ENCODE measurements around the gene SH3PXD2A.

GRCh38 chr10:103861505-103861904 lies 6.1 kb upstream of the SH3PXD2A start:
- no peak for TF ChIP-seq EZH2 (IDR thresholded peaks at IDR 0.05; ENCODE audit: borderline replicate concordance, low read depth, low read length, poor library complexity, severe bottlenecking)
- TF ChIP-seq, protein P1, sequence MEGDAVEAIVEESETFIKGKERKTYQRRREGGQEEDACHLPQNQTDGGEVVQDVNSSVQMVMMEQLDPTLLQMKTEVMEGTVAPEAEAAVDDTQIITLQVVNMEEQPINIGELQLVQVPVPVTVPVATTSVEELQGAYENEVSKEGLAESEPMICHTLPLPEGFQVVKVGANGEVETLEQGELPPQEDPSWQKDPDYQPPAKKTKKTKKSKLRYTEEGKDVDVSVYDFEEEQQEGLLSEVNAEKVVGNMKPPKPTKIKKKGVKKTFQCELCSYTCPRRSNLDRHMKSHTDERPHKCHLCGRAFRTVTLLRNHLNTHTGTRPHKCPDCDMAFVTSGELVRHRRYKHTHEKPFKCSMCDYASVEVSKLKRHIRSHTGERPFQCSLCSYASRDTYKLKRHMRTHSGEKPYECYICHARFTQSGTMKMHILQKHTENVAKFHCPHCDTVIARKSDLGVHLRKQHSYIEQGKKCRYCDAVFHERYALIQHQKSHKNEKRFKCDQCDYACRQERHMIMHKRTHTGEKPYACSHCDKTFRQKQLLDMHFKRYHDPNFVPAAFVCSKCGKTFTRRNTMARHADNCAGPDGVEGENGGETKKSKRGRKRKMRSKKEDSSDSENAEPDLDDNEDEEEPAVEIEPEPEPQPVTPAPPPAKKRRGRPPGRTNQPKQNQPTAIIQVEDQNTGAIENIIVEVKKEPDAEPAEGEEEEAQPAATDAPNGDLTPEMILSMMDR (conservative IDR thresholded peaks at IDR 0.05; ENCODE audit: low read depth, low read length): no peak
